GM21528 (cell line): ENCODE data around the gene LGR5.
"Not testable (repeated sequence)": the region's sequence is repeated elsewhere in the genome, so short reads cannot be mapped to it uniquely, and the experiment has no call there.

Experiments used
- ATAC-seq: cut with Tn5 transposase; IDR thresholded peaks from one replicate; pipeline ENCODE4 v1.9.1; 2021; ENCODE audit warnings: mild to moderate bottlenecking, moderate library complexity; ENCODE audit not compliant: unreplicated experiment, low FRiP score

Gene LGR5

DNA sequence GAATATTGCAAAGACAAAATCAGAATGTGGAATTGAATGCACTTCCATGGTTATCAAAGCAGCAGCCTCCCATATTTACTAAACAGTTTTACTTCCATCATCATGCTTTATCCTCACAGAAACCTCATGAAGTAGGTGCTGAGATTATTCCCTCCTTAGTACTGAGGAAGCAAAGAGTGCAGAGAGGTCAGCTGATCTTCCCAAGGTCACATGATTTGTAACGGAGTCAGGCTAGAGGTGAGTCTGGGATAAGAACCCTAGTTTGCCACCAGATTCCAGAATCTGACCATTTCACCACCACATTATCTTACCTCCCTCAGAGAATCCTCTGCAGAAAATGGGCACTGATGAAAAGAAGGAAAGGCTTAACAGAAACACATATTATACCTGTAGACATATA, 102.0 kb downstream of the LGR5 start:
- no peak for ATAC-seq

DNA sequence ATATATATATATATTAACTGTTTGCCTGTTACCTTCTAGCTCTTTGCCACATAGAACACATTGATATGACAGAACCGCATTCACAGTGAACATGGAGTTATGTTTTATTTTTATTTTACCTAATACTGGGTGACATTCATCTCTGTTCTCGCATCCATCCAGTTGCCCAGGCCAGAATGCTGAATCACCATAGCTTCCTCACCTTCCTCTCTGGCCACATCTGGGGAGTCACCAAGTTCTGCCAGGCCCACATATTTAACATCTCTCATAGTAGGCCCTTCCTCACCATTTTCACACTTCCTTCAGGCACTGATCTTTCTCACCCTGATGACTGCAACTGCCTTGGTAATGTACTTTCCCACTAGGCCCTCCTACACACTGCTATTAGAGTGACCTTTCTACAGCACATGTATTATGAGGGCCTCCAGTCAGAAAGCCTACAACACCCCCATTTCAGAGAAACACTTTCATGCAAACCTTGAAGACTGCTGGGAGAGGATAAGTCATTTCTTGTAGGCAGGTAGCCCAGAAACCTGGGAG, 106.8 kb downstream of the LGR5 start:
- ATAC-seq = no peak

DNA sequence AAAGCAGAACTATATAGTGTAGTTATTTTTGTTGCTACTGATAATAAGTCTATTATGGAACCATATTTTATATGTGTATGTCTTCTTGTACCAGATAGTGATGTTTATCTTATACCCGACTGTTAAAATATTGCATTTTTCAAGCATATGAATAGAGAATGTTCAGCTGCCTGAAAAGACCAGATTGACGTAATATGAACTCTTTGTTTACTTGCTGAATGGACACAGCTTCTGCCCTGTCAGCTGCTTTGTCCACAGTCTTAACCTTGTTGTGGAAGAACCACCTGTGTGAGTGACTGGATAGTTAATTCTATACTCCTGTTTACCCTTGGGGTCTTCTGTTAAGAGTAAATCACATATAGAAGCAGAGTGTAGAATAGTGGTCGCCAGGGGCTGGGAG, 109.3 kb downstream of the LGR5 start:
- ATAC-seq = no peak

GRCh38 chr12:71551529-71551928, 111.9 kb downstream of the LGR5 start:
- no peak for ATAC-seq

DNA sequence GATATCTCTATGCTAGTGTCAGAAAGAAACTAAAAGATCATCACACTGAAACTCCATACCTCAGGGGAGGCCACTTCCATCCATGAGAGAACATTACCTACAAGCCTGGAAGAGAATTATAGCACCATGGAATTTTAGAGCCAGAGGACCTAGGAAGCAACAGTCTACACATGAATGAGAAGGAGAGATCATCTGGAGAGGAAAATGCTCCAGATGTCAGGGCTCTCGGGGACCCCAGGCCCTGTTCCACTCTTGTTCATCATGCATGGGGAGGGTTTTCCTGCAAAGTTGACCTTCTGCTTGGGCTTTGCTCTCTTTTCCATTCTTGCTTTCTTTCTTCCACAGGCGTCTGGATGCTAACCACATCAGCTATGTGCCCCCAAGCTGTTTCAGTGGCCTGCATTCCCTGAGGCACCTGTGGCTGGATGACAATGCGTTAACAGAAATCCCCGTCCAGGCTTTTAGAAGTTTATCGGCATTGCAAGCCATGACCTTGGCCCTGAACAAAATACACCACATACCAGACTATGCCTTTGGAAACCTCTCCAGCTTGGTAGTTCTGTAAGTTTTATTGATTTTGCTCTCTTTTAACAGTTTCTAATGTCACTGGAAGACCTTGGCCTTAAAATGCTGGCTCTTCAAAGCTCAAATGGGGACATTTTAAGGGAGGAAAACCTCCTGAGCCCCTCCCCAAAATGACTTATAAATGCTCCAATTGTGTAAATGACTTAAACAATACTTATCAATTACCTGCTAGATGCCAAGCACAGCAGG, 113.3 kb downstream of the LGR5 start:
- ATAC-seq = no peak

GRCh38 chr12:71555191-71555590, 115.6 kb downstream of the LGR5 start:
- ATAC-seq = no peak

GRCh38 chr12:71555789-71556188, 116.2 kb downstream of the LGR5 start:
- not testable (repeated sequence) for ATAC-seq

- no peak for ATAC-seq
Observed at GRCh38 chr12:71556448-71556847, 116.8 kb downstream of the LGR5 start.

DNA sequence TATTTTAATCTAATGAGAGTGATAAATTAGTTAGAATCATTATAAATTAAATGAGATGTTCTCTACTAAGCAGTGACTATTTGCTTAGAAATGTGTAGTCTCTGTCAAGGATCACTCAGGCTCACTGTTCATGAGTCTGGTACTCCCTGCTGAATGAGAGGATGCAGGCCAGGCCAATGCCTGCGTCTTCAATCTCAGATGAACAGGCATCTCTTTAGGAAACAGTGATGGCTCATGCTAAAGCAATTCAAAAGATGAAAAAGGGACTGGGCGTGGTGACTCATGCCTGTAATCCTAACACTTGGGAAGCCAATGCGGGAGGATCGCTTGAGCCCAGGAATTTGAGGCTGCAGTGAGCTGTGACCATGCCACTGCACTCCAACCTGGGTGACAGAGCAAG, 117.3 kb downstream of the LGR5 start:
- ATAC-seq = no peak

- ATAC-seq = no peak
Observed at GRCh38 chr12:71558445-71558844, 118.8 kb downstream of the LGR5 start.

DNA sequence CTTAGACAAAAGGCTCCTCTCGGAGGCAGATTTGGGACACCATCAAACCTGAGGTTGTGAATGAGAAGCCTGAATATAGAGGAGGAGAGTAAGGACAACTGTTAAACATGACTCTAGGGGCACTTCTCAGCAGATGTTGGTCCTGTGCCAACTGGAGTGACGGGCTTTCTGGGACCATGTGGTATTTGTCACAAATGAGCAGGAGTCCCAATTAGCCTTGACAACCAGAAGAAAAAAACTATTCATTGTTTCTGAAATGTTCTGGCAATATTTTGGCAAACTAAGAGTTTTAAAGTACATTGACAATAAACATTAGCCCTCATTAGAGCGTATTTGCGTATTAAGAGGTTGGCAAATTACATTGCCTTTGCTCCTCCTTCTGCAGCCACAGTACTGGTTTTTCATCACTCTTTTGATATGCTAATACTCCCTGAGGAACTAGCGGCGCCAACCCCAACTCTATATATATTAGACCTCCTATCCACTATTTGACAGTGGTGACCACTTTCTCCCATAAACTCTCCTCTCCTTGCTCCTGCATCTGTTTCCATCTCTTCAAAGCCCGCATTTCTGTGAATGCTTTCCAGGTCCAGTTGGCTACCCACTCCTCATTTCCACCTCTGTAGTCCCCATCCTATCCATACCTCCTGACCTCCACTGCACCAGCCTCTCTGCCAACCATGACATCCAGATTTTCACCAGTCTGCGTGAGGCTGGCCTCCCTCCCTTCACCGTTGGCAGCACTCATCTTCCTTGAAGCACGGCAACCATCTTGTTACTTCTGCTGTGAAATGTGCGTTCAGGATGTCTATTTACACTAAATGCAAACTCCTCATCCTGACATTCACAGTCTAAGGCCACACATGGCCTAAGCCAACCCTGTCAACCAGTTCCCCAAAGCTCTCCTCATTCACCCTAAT, 123.3 kb downstream of the LGR5 start:
- ATAC-seq = no peak

DNA sequence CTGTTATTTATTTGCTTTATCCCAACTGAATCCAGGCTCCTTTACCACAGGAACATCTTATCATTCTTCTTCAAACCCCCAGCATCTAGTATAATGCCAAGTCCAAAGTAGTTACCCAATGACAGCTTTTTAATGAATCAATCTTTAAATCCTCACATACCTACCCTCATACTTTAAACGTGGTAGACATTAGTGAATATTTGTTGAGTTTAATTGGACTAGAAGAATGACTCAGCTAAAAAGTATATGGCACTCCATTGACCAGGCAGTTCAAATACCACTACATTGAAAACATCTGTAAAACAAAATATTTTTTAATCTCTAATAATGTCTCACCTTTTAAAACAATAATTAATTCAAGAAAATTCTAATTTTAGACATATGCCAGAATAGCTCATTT, 125.9 kb downstream of the LGR5 start:
- no peak for ATAC-seq

GRCh38 chr12:71566655-71567054, 127.1 kb downstream of the LGR5 start:
- no peak for ATAC-seq

DNA sequence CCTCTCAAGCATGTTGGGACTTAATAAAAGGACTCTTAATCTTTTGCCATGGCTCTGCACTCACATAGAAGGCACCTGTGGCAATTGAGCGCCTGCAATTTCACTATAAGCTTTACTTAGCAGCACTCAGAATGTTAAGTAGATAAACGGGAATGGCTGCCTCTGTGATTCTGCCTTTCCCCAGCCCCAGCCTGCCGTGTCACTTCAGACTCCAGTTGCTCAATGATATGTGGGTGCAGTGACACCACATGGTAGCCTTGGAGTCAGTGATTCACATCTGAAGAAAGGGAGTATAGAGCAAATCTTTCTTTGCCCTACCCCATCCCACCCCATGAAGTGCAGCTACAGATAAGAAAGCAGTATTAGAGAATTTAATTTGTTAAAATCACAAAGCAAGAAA, 127.9 kb downstream of the LGR5 start:
- no peak for ATAC-seq

DNA sequence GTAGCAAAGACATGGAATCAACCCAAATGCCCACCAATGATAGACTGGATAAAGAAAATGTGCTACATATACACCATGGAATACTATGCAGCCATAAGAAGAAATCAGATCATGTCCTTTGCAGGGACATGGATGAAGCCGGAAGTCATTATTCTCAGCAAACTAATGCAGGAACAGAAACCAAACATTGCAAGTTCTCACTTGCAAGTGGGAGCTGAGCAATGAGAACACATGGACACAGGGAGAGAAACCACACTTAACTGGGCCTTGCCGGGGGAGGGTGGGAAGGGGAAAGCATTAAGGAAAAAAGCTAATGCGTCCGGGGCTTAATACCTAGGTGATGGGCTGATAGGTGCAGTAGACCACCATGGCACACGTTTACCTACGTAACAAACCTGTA, 130.3 kb downstream of the LGR5 start:
- ATAC-seq = not testable (repeated sequence)

DNA sequence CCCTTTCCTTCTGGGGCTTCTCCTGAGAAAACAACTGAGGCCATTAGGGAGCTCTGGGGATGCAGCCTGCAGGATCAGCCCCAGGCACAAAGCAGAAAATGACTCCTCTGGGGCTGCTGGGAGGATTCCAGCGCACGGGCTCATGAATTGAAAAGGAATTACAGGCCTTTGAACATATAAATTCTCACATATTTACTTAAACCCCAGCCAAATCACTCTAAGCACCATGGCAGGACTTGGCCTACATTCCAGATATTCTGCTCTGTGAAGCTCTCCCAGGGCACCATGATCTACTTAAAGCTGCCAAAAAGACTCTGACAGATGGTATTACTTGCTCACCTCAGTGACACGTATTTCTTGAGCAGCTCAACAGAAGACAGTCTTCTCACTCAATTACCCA, 136.9 kb downstream of the LGR5 start:
- ATAC-seq = no peak

DNA sequence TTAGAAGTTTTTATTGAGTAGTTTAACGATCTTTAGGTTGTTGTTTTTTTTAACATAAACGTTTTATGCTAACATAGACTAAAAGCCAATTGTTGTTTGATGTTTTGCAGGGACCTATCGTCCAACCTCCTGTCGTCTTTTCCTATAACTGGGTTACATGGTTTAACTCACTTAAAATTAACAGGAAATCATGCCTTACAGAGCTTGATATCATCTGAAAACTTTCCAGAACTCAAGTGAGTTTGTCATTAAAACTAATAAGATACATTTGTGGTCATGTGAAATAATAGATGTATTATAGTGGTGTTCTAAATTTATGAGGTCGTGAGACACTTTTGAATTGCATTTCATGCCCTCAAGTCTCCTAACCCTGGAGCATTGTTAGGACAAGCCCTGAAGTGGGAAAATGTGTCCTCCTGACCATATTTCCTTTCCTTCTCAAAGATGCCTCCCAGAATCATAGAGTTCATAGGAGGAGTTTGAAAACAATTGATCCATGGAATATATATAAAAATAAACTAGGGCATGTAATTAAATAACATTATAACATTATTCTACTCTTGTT, 139.2 kb downstream of the LGR5 start:
- ATAC-seq = no peak

- no peak for ATAC-seq
Observed at GRCh38 chr12:71581206-71581605, 141.6 kb downstream of the LGR5 start.

DNA sequence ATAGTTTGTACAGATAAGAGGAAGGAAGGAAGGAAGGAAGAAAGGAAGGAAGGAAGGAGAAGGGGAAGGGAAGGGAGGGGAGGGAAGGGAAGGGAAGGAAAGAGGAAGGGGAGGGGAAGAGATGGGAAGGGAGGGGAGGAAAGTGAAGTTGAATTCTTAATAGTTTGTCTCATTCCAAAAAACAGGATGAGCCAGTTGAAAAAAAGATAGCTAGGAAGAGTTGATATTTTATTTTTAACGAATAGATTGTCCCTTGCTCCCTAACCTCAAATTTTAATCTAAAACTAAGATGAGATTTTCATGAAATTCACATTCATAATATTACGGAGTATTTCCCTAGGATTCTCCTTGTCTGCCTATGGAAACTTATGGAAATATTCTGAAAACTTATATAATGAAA, 143.3 kb downstream of the LGR5 start:
- ATAC-seq = no peak

DNA sequence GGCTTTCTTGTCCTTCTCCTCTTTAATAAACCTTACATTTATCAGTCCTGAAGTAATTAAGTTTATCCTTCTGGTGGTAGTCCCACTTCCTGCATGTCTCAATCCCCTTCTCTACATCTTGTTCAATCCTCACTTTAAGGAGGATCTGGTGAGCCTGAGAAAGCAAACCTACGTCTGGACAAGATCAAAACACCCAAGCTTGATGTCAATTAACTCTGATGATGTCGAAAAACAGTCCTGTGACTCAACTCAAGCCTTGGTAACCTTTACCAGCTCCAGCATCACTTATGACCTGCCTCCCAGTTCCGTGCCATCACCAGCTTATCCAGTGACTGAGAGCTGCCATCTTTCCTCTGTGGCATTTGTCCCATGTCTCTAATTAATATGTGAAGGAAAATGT, 144.8 kb downstream of the LGR5 start:
- ATAC-seq = no peak

DNA sequence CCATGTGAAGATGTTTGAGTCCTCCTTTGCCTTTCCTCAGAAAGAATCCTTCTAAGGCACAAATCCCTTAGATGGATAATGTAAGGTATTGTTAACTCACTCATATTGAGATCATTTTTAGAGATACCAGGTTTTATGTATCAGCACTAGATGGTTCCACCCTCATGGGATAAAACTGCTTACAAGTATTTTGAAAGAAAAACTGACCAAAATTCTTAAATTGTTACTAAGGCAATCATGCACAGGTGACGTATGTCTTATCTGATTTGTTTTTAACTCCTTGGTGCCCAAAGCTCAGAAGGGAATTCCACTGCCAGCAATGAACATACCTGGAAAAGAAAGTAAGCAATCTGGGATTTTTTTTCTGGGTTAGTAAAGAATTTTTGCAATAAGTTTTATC, 145.6 kb downstream of the LGR5 start:
- no peak for ATAC-seq
